ENCODE results near the gene VDR.

Gene VDR

GRCh38 chr12:47904713-47905709 lies at the start of gene VDR:
Gene VDR, minus strand, starts transcription at chr12:47904994. Its CDS starts 25,881 bp downstream, at chr12:47879113.
- no peak for DNase-seq

- DNase-seq = no peak
Measured at GRCh38 chr12:47954058-47954457, 49.3 kb upstream of the VDR start.

GRCh38 chr12:47950856-47951468 lies 46.2 kb upstream of the VDR start:
- DNase-seq = no peak

- no peak for DNase-seq
Measured at GRCh38 chr12:47949441-47950341, 44.9 kb upstream of the VDR start.

- DNase-seq = no peak
Measured at GRCh38 chr12:47947341-47947740, 42.5 kb upstream of the VDR start.

- DNase-seq = no peak
Measured at GRCh38 chr12:47946413-47947323, 41.9 kb upstream of the VDR start.

GRCh38 chr12:47945341-47945728 lies 40.5 kb upstream of the VDR start:
- no peak for DNase-seq

- DNase-seq = no peak
Measured at GRCh38 chr12:47944685-47945340, 40.0 kb upstream of the VDR start.

GRCh38 chr12:47943623-47944340 lies 39.0 kb upstream of the VDR start:
- DNase-seq = no peak

- no peak for DNase-seq
Measured at GRCh38 chr12:47942614-47943225, 37.9 kb upstream of the VDR start.

- no peak for DNase-seq
Measured at GRCh38 chr12:47941871-47942613, 37.2 kb upstream of the VDR start.

- DNase-seq = no peak
Measured at GRCh38 chr12:47941475-47941780, 36.6 kb upstream of the VDR start.

- no peak for DNase-seq
Measured at GRCh38 chr12:47940773-47941474, 36.1 kb upstream of the VDR start.

- no peak for DNase-seq
Measured at GRCh38 chr12:47939009-47939601, 34.3 kb upstream of the VDR start.

GRCh38 chr12:47938594-47938993 lies 33.8 kb upstream of the VDR start:
- DNase-seq = no peak

- no peak for DNase-seq
Measured at GRCh38 chr12:47938093-47938492, 33.3 kb upstream of the VDR start.

GRCh38 chr12:47935184-47935583 lies 30.4 kb upstream of the VDR start:
- no peak for DNase-seq

GRCh38 chr12:47931187-47931586 lies 26.4 kb upstream of the VDR start:
- no peak for DNase-seq

GRCh38 chr12:47930634-47931033 lies 25.8 kb upstream of the VDR start:
- no peak for DNase-seq
